Stimulated activated CD8-positive, alpha-beta memory T cell treated with anti-CD3 and anti-CD28 coated beads, Interleukin-15, amount 100 ng/mL, for 4 hours (primary cell): Measurements from ENCODE around the gene MAP1LC3A.

ENCODE experiments used
- DNase-seq, 2 donors: peaks; one replicate each; pipeline ENCODE4 v3.0.0-alpha.2; 2020; ENCODE audit warnings: low read depth in 2 of 2

MAP1LC3A gene

DNA sequence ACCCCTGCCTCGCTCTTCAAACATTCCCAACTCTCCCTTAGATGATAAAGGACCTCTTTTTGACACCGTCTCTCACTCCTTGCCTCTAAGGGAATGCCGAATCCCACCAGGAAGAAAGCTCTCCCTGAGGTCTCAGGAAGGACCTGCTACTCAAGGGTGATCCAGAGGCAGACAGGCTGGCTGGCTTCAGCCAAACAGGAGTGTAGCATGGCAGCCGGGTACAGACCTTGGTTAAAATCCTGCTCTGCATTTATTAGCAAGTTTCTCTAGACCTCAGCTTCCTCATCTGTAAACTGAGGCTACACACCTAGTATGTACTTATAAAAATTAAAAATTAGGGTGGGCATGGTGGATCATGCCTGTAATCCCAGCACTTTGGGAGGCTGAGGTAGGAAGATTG, 17.2 kb downstream of the MAP1LC3A start:
- no peak for DNase-seq

DNA sequence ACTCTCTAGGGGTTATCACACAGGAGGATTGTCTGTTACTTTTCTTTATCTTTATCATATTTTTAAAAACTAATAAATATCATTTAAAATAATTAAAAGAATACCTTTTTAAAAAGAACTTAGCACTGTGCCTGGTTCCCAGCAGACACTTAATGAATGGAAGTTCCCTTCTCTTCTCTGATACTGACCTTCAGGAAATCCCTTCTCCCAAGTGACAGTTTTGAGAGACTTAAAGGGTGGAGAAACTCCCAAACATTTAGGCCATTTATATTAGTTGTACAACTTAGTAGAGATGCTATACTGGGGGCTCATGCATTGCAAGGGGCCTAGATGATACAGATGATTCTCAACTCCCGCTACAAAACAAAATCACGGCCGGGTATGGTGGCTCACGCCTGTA, 18.5 kb downstream of the MAP1LC3A start:
- no peak for DNase-seq

DNA sequence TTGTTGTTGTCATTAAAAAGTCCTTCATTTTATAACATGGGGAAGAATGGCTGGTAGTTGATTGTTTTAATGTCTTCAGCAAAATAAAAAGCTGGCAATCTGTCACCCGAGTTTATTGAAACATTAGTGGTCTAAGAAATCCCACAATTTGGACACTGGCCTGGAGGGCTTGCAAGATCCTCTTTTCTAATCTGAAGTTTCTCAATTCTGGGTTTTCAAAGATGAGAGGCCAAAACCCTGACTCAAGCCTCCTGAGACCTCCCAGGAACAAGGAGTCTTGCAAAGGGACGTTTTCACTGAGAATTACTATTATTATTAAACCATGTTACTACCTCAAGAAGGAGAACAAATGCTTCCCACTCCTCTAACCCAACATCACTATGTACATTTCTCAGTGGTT, 19.5 kb downstream of the MAP1LC3A start:
- no peak for DNase-seq

DNA sequence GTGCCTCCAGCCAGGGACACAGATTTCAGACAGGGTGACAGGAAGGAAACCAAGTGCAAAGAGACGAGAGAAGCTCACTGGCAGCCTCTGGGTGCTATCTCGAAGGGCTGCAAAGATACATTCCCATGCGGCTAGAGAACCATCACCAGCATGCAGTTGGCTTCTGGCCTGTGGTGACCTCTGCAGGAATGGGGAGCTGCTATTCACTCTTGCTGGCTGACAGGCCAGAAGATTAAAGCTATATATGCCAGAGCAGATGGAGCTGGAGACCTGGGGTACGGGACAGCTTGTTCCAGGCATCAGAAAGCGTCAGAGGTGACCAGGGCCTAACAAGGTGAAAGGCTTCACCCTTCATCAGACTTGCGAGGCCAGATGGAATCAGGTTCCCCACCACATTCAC, 20.0 kb downstream of the MAP1LC3A start:
- no peak for DNase-seq

DNA sequence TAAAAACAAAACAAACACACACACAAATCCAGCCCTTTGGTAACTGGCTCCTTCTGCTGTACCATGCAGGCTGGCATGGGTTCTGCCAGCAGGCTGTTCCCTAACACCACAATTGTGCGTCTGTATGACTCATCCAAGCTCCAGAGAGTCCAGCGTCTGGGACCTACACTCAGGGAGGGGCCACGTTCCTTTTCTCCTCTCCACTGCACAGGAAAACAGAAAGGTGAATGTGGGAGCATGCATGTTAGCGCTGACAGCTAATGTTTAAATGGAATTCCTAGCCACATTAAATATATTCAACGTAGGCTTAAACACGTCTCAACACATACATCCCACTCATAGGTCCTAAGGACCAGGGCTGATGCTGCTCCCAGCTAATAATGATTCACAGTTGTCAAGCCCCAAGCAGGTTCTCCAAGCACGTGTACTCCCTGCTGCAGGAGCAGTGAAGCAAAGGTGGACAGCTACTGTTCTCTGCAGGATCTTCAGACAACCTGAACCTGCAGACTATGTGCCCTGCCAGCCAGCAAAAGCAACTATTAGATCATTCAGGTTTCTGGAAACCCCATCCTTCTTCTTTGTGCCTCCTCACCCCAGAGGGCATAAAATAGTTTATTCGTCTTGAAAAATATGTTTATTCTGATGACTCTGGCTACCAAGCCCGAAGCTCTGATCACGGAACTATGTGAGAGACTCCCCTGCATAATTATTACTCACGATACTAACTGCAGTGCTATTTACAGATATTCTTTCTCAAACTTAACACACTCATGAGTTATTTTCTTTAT, 20.9 kb downstream of the MAP1LC3A start:
- DNase-seq, result no peak

DNA sequence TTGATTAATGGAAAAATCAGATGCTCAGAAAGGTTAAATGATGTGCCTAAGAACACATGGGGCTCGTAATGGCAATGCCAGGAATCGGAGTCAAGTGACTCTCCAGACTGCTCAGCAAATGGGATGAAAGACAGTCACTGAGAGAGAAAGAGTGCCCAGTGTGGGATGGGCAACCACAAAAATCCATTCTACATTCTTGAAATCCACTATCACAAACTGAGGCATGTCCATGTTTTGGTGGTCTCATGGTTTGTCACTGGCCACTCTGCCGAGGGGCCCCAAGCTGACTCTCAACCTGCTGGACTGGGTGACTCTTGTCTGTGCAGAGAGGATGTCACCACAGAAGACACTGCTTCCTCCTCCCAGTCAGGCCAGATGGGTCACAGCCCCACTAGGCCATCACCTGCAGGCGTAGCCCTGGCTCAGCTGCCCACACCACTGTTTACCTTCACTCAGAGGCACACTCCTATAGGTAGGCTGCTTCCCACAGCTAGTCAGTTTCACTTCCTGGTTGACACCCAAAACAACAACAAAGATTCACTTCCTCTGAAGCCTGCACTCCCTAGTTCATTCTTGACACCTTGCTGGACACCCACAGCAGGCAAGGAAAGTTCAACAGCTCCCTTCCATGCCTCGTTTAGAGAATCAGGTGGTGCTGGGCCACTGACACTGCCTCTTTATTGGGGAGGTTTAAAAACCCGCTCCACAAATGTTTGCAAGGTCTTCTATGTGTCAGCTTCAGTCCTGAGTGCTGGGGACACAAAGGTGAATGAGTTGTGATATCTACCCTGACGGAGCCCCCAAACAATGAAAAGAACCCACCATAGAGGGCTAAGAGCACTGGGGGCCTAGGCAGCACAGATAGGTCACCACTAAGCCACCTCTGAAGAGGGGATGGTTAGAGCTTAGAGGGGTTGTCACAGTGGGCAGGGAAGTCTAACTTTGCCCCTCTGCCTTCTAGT, 21.7 kb downstream of the MAP1LC3A start:
- no peak for DNase-seq

DNA sequence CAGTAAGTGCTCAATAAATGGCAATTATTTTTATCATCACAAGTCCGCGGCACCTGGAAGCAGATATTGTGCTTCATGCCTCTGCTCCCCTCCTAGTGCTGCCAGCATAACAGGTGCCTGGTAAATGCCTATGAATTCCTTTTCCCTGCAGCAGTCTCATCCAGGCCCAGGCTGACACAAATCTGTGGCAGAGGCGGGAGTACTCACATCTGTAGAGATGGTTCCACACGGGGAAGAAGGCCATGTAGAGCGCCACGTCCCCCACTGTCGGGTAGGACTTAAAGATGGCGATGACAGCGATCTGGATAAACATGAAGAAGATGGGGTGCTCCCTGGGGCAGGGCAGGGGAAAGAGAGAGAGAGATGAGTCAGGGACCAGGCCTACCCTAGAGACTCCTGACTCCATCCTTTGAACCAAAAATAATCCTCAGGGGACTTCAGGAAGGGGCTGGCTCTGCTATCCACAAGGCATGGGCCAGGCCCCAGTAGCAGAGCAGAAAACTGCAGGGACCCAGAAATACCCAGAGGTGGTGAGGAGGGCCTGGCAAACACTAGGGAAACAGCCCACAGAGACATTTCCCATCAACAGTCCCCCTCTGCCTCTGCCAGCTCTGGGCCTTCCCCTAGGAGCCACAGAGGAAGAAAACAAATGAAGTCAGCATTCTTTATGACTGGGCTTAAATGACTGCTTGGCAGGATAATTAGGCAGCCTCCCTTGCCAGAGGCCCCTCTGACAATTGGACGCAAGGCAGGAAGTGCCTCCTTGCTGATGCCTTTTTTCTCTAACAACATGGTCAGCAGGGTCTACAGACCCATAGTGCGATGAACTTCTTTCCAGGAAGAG, 23.0 kb downstream of the MAP1LC3A start:
- DNase-seq, result no peak

DNA sequence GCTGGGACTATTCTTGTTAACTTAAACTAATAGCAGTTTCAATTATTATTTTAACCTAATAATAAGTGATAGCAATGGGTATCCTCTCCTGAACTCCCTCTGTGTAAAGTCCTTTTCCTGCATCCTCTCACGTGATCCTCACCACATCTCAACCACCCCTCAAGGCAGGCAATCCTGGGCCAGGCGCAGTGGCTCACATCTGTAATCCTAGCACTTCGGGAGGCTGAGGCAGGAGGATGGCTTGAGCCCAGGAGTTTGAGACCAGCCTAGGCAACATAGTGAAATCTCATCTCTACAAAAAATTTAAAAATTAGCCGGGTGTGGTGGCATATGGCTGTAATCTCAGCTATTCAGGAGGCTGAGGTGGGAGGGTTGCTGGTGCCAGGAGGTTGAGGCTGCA, 23.7 kb downstream of the MAP1LC3A start:
- DNase-seq, result no peak

DNA sequence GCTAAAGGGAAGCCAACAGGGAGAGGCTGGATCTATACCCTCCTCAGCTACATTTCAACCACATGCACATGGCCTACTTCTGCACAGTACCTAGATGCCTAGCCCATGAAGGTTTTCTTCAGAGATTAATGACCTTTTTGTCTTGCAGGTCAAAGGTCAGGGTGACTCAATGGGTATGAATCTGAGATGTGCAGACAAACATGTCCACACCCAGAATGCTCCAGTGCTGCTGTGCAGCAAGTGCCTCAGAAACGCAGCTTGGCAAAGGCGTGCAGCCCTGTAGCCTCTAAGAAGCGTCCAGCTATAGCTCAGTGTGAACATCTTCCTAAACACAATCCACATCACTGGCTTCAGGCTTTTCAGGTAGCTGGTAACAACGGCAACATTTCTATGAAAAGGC, 24.4 kb downstream of the MAP1LC3A start:
- DNase-seq, result no peak

DNA sequence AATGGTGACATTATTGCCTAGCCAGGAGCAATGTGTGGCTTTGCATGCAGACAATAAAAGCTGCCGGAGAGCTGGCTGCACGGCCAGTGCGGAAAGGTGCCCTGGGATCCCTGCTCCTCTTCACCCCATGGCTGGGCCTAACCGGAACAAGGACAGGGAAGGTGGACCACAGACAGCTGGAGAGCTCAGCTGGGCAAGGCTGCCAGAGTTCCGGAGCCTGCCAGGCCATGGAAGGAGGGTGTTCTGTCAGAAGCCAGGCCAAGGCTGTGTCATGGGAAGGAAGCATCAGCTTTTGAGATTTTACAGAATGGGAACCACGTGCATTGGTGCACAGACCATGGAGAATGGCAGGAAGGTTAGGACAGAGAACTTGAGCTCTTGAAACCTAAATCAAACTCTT, 25.0 kb downstream of the MAP1LC3A start:
- DNase-seq, result no peak

DNA sequence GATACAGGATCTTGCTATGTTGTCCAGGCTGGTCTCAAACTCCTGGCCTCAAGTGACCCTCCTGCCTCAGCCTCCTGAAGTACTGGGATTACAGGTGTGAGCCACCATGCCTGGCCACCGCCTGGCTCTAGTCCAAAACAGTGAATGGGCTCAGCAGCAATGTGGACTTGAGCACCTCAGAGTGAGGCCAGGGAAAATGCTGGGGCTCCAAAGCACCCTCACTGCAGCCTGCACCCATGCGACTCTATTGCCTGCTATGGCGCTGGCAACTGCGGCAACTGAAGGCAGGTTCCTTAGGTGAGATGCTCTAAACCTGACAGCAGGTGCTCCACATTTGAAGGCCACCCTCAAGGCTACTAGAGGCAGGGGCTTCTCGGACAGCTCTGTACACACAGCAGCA, 26.5 kb downstream of the MAP1LC3A start:
- no peak for DNase-seq

DNA sequence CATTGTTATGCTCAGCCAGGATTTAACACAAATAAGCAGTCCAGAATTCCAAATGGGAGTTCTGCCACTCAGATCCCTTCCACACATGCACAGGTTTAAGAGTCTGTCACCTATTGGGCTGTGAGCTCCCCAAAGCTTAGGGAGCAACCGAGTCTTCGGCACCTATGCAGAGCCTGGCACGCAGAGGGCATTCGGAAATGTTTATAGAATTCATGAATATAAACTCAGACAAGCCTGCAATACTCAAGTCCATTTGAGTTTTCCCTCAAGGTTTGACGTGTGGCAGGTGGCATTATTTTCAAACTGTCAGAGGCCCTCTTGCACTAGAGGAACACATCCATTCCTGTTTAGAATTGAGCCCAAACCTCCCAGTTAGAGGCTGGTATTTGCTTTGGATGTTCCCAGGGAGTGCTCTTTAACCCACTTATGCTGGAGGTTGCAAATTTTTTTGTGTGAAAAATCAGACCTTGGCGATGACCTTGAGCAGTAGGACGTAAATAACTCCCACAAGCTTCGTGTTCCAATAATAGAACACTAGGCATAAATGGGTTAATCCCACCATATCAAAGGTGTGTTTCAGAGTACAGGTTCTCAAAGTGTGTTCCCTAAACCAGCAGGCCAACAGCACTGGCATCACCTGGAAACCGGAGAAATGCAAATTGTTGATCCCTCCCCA, 28.1 kb downstream of the MAP1LC3A start:
- no peak for DNase-seq

DNA sequence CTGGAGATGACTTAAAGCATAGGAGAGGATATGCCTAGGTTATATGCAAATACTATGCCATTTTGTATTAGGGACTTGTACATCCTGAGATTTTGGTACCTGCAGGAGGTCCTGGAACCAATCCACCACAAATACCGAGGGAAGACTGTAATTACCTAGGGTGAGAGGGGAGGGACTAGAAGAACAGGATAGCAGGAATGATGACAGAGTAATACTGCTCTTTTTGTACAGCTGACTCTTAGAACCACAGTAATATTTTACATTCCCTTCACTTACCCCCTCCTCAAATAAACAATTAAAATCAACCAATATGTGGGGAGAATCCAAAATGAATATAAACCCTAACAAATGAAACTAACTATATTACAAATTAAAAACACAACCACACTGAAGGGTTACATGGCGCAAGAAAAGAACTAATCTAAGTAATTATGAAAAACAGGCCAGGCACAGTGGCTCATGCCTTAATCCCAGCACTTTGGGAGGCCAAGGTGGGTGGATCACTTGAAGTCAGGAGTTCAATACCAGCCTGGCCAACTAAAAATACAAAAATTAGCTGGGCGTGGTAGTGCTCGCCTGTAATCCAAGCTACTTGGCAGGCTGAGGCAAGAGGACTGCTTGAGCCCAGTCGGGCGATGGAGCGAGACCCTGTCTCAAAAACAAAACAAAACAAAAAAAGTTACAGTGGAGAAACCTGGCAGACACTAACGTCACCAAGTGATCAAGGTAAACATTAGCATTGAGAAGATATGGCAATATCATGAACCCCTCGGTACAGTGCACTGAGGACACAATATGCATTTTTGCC, 37.1 kb downstream of the MAP1LC3A start:
- DNase-seq, result no peak

DNA sequence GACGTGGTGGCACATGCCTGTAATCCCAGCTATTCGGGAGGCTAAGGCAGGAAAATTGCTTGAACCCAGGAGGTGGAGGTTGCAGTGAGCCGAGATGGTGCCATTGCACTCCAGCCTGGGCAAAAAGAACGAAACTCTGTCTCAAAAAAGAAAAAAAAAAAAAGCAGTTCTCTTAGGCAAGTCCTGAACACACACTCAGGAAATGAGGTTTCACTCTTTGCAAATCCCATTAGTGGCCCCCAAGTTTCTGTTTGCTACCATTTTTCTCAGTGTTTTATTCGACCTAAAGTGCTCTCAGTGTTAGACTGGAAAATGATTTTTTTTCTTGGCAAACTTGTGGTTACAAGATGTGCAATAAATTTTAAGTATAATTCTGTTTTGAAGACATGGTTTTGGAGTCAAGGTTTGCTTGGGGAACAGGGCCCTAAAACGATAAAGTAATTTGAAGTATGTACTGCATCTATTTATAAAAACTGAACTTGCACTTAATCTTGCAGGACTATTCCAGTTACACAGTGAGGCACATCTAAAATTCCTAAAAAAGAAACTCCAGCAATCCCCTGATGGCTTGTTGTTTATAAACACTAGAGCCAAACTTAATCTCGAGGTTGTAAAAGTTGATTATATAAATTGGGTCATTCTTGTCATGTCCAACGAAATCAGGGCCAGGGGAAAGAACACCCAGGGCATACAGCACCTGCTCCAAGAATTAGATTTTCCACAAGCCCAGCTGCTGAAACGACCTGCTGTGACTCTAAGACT, 42.6 kb downstream of the MAP1LC3A start:
- no peak for DNase-seq

DNA sequence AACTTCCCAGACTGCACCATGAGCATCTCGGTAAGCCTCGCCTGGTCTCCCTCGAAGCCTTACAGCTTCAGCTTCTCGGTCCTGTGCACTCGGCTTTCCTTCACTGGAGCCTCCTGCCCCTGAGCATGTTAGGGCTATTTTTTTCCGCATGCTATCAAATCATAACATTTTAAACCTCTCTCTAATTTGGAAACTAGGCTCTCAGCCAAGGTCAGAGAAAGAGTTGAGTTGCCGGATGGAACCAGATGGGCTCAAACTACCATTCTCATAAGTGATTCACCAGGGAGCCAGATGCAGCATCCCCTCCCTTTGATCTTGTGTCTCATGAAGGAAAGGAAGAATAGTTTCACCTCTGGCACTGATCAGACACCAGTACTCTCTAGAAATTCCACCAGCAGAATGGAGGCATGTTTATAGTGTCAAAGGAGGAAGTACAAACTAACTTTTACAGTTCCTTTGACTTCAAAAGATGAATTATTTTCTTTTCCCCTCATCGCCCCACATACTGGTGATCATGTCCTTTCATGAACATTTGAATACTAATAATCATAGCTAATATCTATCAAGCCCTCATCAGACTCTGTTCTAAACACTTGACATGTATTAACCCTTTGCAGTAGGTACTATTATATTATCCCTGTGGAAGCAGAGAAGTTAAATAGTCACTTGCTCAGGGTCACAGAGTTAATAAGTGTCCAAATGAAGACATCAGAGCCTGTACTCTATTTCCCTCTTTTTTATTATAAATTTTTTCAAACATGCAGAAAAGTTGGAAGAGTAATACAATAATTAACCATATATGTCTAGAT, 46.7 kb downstream of the MAP1LC3A start:
- DNase-seq, result no peak

DNA sequence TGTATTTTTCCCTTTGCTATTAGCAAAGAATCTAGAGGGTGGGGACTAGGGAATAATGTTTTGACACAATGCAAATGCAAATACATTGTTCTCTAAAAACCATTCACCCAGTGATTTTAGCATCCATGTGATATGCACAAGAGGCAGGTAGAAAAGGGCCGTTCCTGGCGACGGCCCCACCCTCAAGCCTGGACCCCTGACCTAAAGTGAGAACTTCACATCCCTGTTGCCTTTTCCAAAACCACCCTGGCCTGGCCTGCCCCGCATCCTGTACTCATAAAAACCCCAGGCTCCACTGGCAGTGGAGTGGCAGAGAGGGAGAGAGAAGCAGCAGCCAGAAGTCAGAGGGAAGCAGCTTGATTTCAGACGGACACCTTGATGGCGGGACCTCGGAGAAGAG, 48.5 kb downstream of the MAP1LC3A start:
- no peak for DNase-seq
